H1 (cell line): ENCODE data around the gene PRTN3. TPM values are rescaled to one million over a fixed set of nuclear protein-coding genes. Genes with fewer than 3 reads are reported as not detected.

ENCODE experiments used
- CBX8 ChIP-seq: fragments of 300-800, 300-1000 bp; sonication (generic); IDR thresholded peaks from 2 replicates; pipeline ENCODE4 v1.7.1; 2016; ENCODE audit warnings: low read depth, low read length, borderline replicate concordance
- CHD1 ChIP-seq: IDR thresholded peaks from 2 replicates; pipeline ENCODE4 v1.6.1; 2012; ENCODE audit warnings: low read depth, low read length, improper control_type of control experiment
- E2F6 ChIP-seq: IDR thresholded peaks from 2 replicates; pipeline ENCODE4 v1.6.1; 2012; ENCODE audit warnings: inconsistent platforms
- EGR1 ChIP-seq: IDR thresholded peaks from 2 replicates; pipeline ENCODE4 v1.6.1; 2011; ENCODE audit warnings: low read depth, low read length, borderline replicate concordance
- EP300 ChIP-seq, 2 experiments: IDR thresholded peaks; 1 replicate in 1 of 2; 2 replicates in 1 of 2; pipeline ENCODE4 v1.6.1; 2011 to 2012; ENCODE audit warnings: low read depth in 2 of 2, low read length in 2 of 2, mild to moderate bottlenecking in 2 of 2, borderline replicate concordance in 1 of 2, inconsistent platforms in 1 of 2, moderate library complexity in 1 of 2
- EZH2 ChIP-seq: fragments of 200-600 bp; sonication (generic); IDR thresholded peaks from 2 replicates; pipeline ENCODE4 v1.7.1; 2012; ENCODE audit warnings: low read depth, mild to moderate bottlenecking, moderate library complexity, low read length, inconsistent platforms; ENCODE audit not compliant: severe bottlenecking
- GABPA ChIP-seq: IDR thresholded peaks from 2 replicates; pipeline ENCODE4 v1.6.1; 2011; ENCODE audit warnings: mild to moderate bottlenecking, low read length, moderate library complexity, borderline replicate concordance; ENCODE audit not compliant: insufficient read depth
- GTF2F1 ChIP-seq: IDR thresholded peaks from 2 replicates; pipeline ENCODE4 v1.6.1; 2012; ENCODE audit warnings: low read depth, low read length, improper control_type of control experiment, borderline replicate concordance
- HDAC2 ChIP-seq, 2 experiments: fragments of 300-600 bp in 1 of 2; sonication (generic) in 1 of 2; IDR thresholded peaks; 2 replicates each; pipeline ENCODE4 v1.6.1; 2011 to 2012; ENCODE audit warnings: low read depth in 2 of 2, low read length in 2 of 2, mild to moderate bottlenecking in 2 of 2, moderate library complexity in 2 of 2, borderline replicate concordance in 1 of 2, inconsistent platforms in 1 of 2
- JUN ChIP-seq: IDR thresholded peaks from 2 replicates; pipeline ENCODE4 v1.6.1; 2011; ENCODE audit warnings: low read depth, mild to moderate bottlenecking, improper control_type of control experiment, low read length
- KDM1A ChIP-seq: fragments of 200-600, 300-600 bp; sonication (generic); IDR thresholded peaks from 2 replicates; pipeline ENCODE4 v1.7.1; 2016; ENCODE audit warnings: mild to moderate bottlenecking, low read length, borderline replicate concordance
- MAFK ChIP-seq: IDR thresholded peaks from 2 replicates; pipeline ENCODE4 v1.6.1; 2012; ENCODE audit warnings: low read depth, mild to moderate bottlenecking, improper control_type of control experiment, low read length
- MAX ChIP-seq: IDR thresholded peaks from 2 replicates; pipeline ENCODE4 v1.6.1; 2012; ENCODE audit warnings: inconsistent platforms
- NRF1 ChIP-seq: IDR thresholded peaks from 2 replicates; pipeline ENCODE4 v1.6.1; 2011; ENCODE audit warnings: mild to moderate bottlenecking, low read depth, low read length, improper control_type of control experiment
- POLR2AphosphoS5 ChIP-seq: IDR thresholded peaks from 2 replicates; pipeline ENCODE4 v1.6.1; 2011; ENCODE audit warnings: low read depth, low read length
- POU5F1 ChIP-seq: IDR thresholded peaks from 2 replicates; pipeline ENCODE4 v1.6.1; 2011; ENCODE audit warnings: low read depth, mild to moderate bottlenecking, low read length, moderate library complexity
- RFX5 ChIP-seq: IDR thresholded peaks from 2 replicates; pipeline ENCODE4 v1.6.1; 2011; ENCODE audit warnings: low read depth, low read length, improper control_type of control experiment, borderline replicate concordance
- SIX5 ChIP-seq: IDR thresholded peaks from 2 replicates; pipeline ENCODE4 v1.6.1; 2011; ENCODE audit warnings: mild to moderate bottlenecking, low read depth, low read length
- TAF1 ChIP-seq: IDR thresholded peaks from 2 replicates; pipeline ENCODE4 v1.6.1; 2011; ENCODE audit warnings: mild to moderate bottlenecking, low read depth, low read length
- USF2 ChIP-seq: IDR thresholded peaks from 2 replicates; pipeline ENCODE4 v1.6.1; 2011; ENCODE audit warnings: low read length, improper control_type of control experiment
- ZNF274 ChIP-seq: IDR thresholded peaks from 2 replicates; pipeline ENCODE4 v1.7.0; 2012; ENCODE audit warnings: low read length, borderline replicate concordance; ENCODE audit errors: extremely low read depth
- polyA plus RNA-seq, 7 experiments: library from polyadenylated mRNA; depleted of rRNA in 3 of 7; stranded (reverse) in 5 of 7; unstranded in 2 of 7; fragments of >200 nt in 5 of 7; fragments of 200-250 nt in 2 of 7; gene quantifications; 1 replicate in 5 of 7; 2 replicates in 1 of 7; 4 replicates in 1 of 7; pipeline versions ENCODE4 v1.2.1 to v1.2.3, GENCODE V29; 2011 to 2013; ENCODE audit warnings: missing spikeins in 2 of 7, mixed read lengths in 2 of 7
- total RNA-seq: library from RNA; stranded (reverse); fragmentation: NEBNext Ultra II Directional; extraction: Animal tissue kit (Norgen Biotek cat#: 25700); gene quantifications from 2 replicates; pipeline ENCODE4 v1.2.1, GENCODE V29; 2021

PRTN3 gene
- total and polyA plus RNA-seq, 2 of the 8 experiments (the other 6 are each of a cell fraction or from before 2014, with no cell fraction given) = 0.39 to 2.1 TPM

- no peak for TF ChIP-seq ZNF274
- TF ChIP-seq KDM1A = no peak
- 0 out of 3 replicates have a peak, but pooled peaks of 1 of the 2 experiments have one; percentile 13 for TF ChIP-seq EP300 (IDR thresholded peaks at IDR 0.05; ENCODE audit: borderline replicate concordance in 1 of 2, low read depth in 2 of 2, low read length in 2 of 2)
- peak; percentile 40; the same call in 1 of the 2 replicates for TF ChIP-seq EGR1
- no peak for TF ChIP-seq CBX8
- peak; percentile 81 for TF ChIP-seq SIX5
- TF ChIP-seq GABPA = peak; percentile 44; the same call in 1 of the 2 replicates
- TF ChIP-seq JUN = no peak
- peak; percentile 88 for TF ChIP-seq TAF1
- no peak for TF ChIP-seq NRF1
- TF ChIP-seq CHD1 = no peak
- TF ChIP-seq EZH2 = no peak
- TF ChIP-seq RFX5 = no peak
- no peak for TF ChIP-seq POU5F1
- peak; percentile 94 for TF ChIP-seq POLR2AphosphoS5
- TF ChIP-seq MAX = peak; percentile 96
- no peak for TF ChIP-seq E2F6
- TF ChIP-seq GTF2F1 = no peak
- TF ChIP-seq USF2 = peak; percentile 98
- no peak for TF ChIP-seq HDAC2 (IDR thresholded peaks at IDR 0.05; ENCODE audit: borderline replicate concordance in 1 of 2, low read depth in 2 of 2, low read length in 2 of 2)
- no peak for TF ChIP-seq MAFK
Measured at GRCh38 chr19:796692-797527, 43.9 kb upstream of the PRTN3 start, which contains the start of gene PTBP1 (continued).
